ENCODE data around the gene CFDP1. TPM values are rescaled to one million over a fixed set of nuclear protein-coding genes. Genes with fewer than 3 reads are reported as not detected.

Gene CFDP1
- total RNA-seq, 2 donors from 2014 or later, result 88.7 to 117 TPM

- Histone ChIP-seq H3K4me1 (ENCODE audit: control insufficient read depth, insufficient read depth, low read length) (no peaks in the 10 kb centered on the region), H3K36me3 (ENCODE audit: control insufficient read depth, insufficient read depth, low read length) (peaks cover 26% of the 10 kb centered on the region), H3K9ac (ENCODE audit: extremely low read depth, low read length, poor library complexity, severe bottlenecking) (no peak overlapping the region), H3K9me3 (ENCODE audit: control insufficient read depth, low read length) (no peaks in the 10 kb centered on the region), H3K27me3 (ENCODE audit: control insufficient read depth, insufficient read depth, low read length, poor library complexity, severe bottlenecking) (no peaks in the 10 kb centered on the region), H3K27ac (ENCODE audit: low read depth, low read length) (no peak overlapping the region), H3K4me3 (ENCODE audit: low read length) (no peak overlapping the region)
- no peak for TF ChIP-seq CTCF (conservative IDR thresholded peaks at IDR 0.05)
- Mint-ChIP-seq H3K27ac (no peak overlapping the region), H3K4me1 (peaks cover 23% of the 10 kb centered on the region), H3K4me3 (no peak overlapping the region), H3K36me3 (ENCODE audit: low read depth) (peaks cover 30% of the 10 kb centered on the region), H3K9me3 (no peaks in the 10 kb centered on the region), H3K27me3 (ENCODE audit: insufficient read depth) (no peaks in the 10 kb centered on the region)
- 100% methylated on average over 2 of the region's 2 CpGs; no CpG with 5 or more reads in 1 of the 2 experiments for WGBS, 2 experiments (ENCODE audit: insufficient coverage in 1 of 2, insufficient read length in 1 of 2)
- no peak for DNase-seq
These were observed 19.4 kb downstream of the CFDP1 start for GRCh38 chr16:75413951-75414350.

GRCh38 chr16:75406943-75407342 is 26.4 kb downstream of the CFDP1 start:
- no peak overlapping the region for H3K4me3 Mint-ChIP-seq

GRCh38 chr16:75402821-75403475 is 30.4 kb downstream of the CFDP1 start:
- no peak overlapping the region for H3K4me3 Mint-ChIP-seq
- no peak overlapping the region for H3K27ac Mint-ChIP-seq
- no peaks in the 10 kb centered on the region for H3K9me3 Mint-ChIP-seq
- H3K4me1 ChIP-seq (ENCODE audit: control insufficient read depth, insufficient read depth, low read length), result no peaks in the 10 kb centered on the region
- no peaks in the 10 kb centered on the region for H3K4me1 Mint-ChIP-seq
- DNase-seq, result no peak
- H3K27me3 Mint-ChIP-seq (ENCODE audit: insufficient read depth), result no peaks in the 10 kb centered on the region
- H3K36me3 Mint-ChIP-seq (ENCODE audit: low read depth), result peaks cover 31% of the 10 kb centered on the region
- H3K9me3 ChIP-seq (ENCODE audit: control insufficient read depth, low read length), result no peaks in the 10 kb centered on the region
- no peak overlapping the region for H3K4me3 ChIP-seq (ENCODE audit: low read length)
- peak; percentile 84 for TF ChIP-seq CTCF (conservative IDR thresholded peaks at IDR 0.05)
- H3K9ac ChIP-seq (ENCODE audit: extremely low read depth, low read length, poor library complexity, severe bottlenecking), result no peak overlapping the region
- no peaks in the 10 kb centered on the region for H3K27me3 ChIP-seq (ENCODE audit: control insufficient read depth, insufficient read depth, low read length, poor library complexity, severe bottlenecking)
- H3K27ac ChIP-seq (ENCODE audit: low read depth, low read length), result no peak overlapping the region
- WGBS, 2 experiments (ENCODE audit: insufficient coverage in 1 of 2, insufficient read length in 1 of 2), result 6 to 52% methylated on average over 2 to 3 of the region's 3 CpGs
- peaks cover 44% of the 10 kb centered on the region for H3K36me3 ChIP-seq (ENCODE audit: control insufficient read depth, insufficient read depth, low read length)

More at GRCh38 chr16:75406943-75407342, 26.4 kb downstream of the CFDP1 start:
- H3K27ac Mint-ChIP-seq, result no peak overlapping the region
- Histone ChIP-seq H3K9me3 (ENCODE audit: control insufficient read depth, low read length) (no peaks in the 10 kb centered on the region), H3K27me3 (ENCODE audit: control insufficient read depth, insufficient read depth, low read length, poor library complexity, severe bottlenecking) (no peaks in the 10 kb centered on the region), H3K4me3 (ENCODE audit: low read length) (no peak overlapping the region), H3K4me1 (ENCODE audit: control insufficient read depth, insufficient read depth, low read length) (no peaks in the 10 kb centered on the region), H3K9ac (ENCODE audit: extremely low read depth, low read length, poor library complexity, severe bottlenecking) (no peak overlapping the region), H3K27ac (ENCODE audit: low read depth, low read length) (no peak overlapping the region), H3K36me3 (ENCODE audit: control insufficient read depth, insufficient read depth, low read length) (peaks cover 52% of the 10 kb centered on the region)
- no peak for DNase-seq
- no peaks in the 10 kb centered on the region for H3K27me3 Mint-ChIP-seq (ENCODE audit: insufficient read depth)
- H3K9me3 Mint-ChIP-seq, result no peaks in the 10 kb centered on the region
- no peak for TF ChIP-seq CTCF (conservative IDR thresholded peaks at IDR 0.05)
- H3K36me3 Mint-ChIP-seq (ENCODE audit: low read depth), result peaks cover 46% of the 10 kb centered on the region
- no peaks in the 10 kb centered on the region for H3K4me1 Mint-ChIP-seq
- WGBS, 2 experiments (ENCODE audit: insufficient coverage in 1 of 2, insufficient read length in 1 of 2), result 97 to 100% methylated on average over 2 to 4 of the region's 4 CpGs

Data from endodermal cell (in vitro differentiated cells).